OCI-LY3 (cell line): ENCODE results near the gene FOXR1.

Source experiments
- H2AFZ ChIP-seq: fragments of 200-600, 300-600 bp; shearing (Covaris generic); 2 replicates; pipeline ENCODE4 v1.6.0; 2014; ENCODE audit warnings: antibody characterized with exemption, low read depth, low read length
- H3K27ac ChIP-seq: fragments of 200-600, 300-600 bp; sonication (generic); 2 replicates; pipeline ENCODE4 v1.5.1; 2014; ENCODE audit warnings: mild to moderate bottlenecking, low read length, moderate library complexity, mixed read lengths
- H3K27me3 ChIP-seq: fragments of 200-600, 300-600 bp; sonication (generic); 2 replicates; pipeline ENCODE4 v1.6.1; 2014; ENCODE audit warnings: low read depth, low read length, mixed read lengths
- H3K36me3 ChIP-seq: fragments of 200-600, 300-600 bp; sonication (generic); replicated peaks from 2 replicates; pipeline ENCODE3; 2014; ENCODE audit warnings: low read depth, low read length, mixed read lengths
- H3K4me1 ChIP-seq: fragments of 300-600, 200-600 bp; sonication (generic); 2 replicates; pipeline ENCODE4 v1.6.1; 2014; ENCODE audit warnings: low read length, mixed read lengths
- H3K4me2 ChIP-seq: fragments of 200-600, 300-600 bp; sonication (generic); 2 replicates; pipeline ENCODE4 v1.6.1; 2014; ENCODE audit warnings: low read length, mixed read lengths
- H3K4me3 ChIP-seq: fragments of 300-600, 200-600 bp; sonication (generic); 2 replicates; pipeline ENCODE4 v1.5.1; 2014; ENCODE audit warnings: antibody characterized with exemption, mild to moderate bottlenecking, low read length, moderate library complexity
- H3K79me2 ChIP-seq: fragments of 300-600, 200-600 bp; shearing (Covaris generic); 2 replicates; pipeline ENCODE4 v1.6.1; 2014; ENCODE audit warnings: mild to moderate bottlenecking, low read length, mixed read lengths
- H3K9ac ChIP-seq: fragments of 300-600, 200-600 bp; shearing (Covaris generic); 2 replicates; pipeline ENCODE4 v1.6.0; 2014; ENCODE audit warnings: mild to moderate bottlenecking, low read length, moderate library complexity
- H3K9me3 ChIP-seq: fragments of 200-600, 300-600 bp; shearing (Covaris generic); 2 replicates; pipeline ENCODE4 v1.6.1; 2014; ENCODE audit warnings: low read length, mixed read lengths; ENCODE audit not compliant: insufficient read depth
- H4K20me1 ChIP-seq: fragments of 200-600, 300-600 bp; sonication (generic); 2 replicates; pipeline ENCODE4 v1.6.1; 2016; ENCODE audit warnings: low read length, mixed read lengths; ENCODE audit not compliant: insufficient read depth
- EZH2phosphoT487 ChIP-seq: fragments of 200-600 bp; shearing (Covaris generic); IDR thresholded peaks from 2 replicates; pipeline ENCODE4 v1.6.1; 2018; ENCODE audit warnings: antibody characterized with exemption, mixed run types, low read depth
- TF ChIP-seq, protein P1 (sequence below): fragments of 200-600, 300-600 bp; sonication (generic); IDR thresholded peaks from 2 replicates; pipeline ENCODE4 v1.5.1; 2014; ENCODE audit warnings: antibody characterized with exemption, low read length, low read depth

FOXR1 gene

DNA sequence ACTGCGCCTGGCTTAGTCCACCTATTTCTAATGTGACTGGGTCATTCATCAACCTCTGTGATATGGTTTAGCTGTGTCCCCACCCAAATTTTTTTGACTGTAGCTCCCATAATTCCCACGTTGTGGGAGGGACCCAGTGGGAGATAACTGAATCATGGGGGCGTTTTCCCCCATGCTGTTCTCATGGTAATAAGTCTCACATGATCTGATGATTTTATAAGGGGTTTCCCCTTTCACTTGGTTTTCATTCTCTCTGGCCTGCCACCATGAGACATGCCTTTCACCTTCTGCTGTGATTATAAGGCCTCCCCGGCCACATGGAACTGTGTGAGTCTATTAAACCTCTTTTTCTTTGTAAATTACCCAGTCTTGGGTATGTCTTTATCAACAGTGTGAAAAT, 35.1 kb downstream of the FOXR1 start:
- no peak overlapping the region for H3K9ac ChIP-seq
- H3K4me3 ChIP-seq = no peak overlapping the region
- peaks cover 18% of the 10 kb centered on the region for H3K36me3 ChIP-seq
- H3K27ac ChIP-seq = no peak overlapping the region
- no peaks in the 10 kb centered on the region for H3K79me2 ChIP-seq
- H4K20me1 ChIP-seq = no peaks in the 10 kb centered on the region
- no peak overlapping the region for H2AFZ ChIP-seq
- no peak for TF ChIP-seq EZH2phosphoT487
- TF ChIP-seq, protein P1, sequence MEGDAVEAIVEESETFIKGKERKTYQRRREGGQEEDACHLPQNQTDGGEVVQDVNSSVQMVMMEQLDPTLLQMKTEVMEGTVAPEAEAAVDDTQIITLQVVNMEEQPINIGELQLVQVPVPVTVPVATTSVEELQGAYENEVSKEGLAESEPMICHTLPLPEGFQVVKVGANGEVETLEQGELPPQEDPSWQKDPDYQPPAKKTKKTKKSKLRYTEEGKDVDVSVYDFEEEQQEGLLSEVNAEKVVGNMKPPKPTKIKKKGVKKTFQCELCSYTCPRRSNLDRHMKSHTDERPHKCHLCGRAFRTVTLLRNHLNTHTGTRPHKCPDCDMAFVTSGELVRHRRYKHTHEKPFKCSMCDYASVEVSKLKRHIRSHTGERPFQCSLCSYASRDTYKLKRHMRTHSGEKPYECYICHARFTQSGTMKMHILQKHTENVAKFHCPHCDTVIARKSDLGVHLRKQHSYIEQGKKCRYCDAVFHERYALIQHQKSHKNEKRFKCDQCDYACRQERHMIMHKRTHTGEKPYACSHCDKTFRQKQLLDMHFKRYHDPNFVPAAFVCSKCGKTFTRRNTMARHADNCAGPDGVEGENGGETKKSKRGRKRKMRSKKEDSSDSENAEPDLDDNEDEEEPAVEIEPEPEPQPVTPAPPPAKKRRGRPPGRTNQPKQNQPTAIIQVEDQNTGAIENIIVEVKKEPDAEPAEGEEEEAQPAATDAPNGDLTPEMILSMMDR = no peak
- no peaks in the 10 kb centered on the region for H3K4me1 ChIP-seq
- no peaks in the 10 kb centered on the region for H3K27me3 ChIP-seq
- H3K9me3 ChIP-seq = no peaks in the 10 kb centered on the region
- H3K4me2 ChIP-seq = no peak overlapping the region

DNA sequence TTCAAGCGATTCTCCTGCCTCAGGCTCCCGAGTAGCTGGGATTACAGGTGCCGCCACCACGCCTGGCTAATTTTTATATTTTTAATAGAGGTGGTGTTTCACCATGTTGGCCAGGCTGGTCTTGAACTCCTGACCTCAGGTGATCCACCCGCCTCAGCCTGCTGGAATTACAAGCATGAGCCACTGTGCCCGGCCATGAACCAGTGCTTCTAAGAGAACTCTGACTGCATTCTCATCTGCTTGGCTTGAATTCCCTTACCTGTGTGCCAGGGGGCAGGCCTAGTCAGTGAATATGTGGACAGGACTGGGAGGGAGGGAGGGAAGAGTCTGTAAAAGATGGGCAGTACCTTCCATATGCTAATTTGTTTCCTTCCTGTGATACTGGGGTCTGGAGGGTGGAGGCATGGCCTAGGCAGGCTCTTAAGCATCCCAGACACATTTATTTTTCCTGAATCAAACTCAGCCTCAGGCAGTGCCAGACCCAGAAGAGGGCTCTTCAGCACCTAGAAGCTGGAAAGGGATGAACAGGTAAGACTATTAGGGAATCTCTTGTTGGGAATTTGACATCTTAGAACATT, 40.0 kb downstream of the FOXR1 start:
- Histone ChIP-seq H3K4me2 (no peak overlapping the region), H3K27ac (no peak overlapping the region), H3K9me3 (no peaks in the 10 kb centered on the region), H3K27me3 (no peaks in the 10 kb centered on the region), H4K20me1 (no peaks in the 10 kb centered on the region), H3K79me2 (peaks cover 23% of the 10 kb centered on the region), H3K36me3 (peaks cover 55% of the 10 kb centered on the region), H2AFZ (no peak overlapping the region), H3K4me3 (no peak overlapping the region), H3K4me1 (peaks cover 2% of the 10 kb centered on the region), H3K9ac (no peak overlapping the region)
- TF ChIP-seq EZH2phosphoT487 = no peak
- TF ChIP-seq, protein P1 = no peak

DNA sequence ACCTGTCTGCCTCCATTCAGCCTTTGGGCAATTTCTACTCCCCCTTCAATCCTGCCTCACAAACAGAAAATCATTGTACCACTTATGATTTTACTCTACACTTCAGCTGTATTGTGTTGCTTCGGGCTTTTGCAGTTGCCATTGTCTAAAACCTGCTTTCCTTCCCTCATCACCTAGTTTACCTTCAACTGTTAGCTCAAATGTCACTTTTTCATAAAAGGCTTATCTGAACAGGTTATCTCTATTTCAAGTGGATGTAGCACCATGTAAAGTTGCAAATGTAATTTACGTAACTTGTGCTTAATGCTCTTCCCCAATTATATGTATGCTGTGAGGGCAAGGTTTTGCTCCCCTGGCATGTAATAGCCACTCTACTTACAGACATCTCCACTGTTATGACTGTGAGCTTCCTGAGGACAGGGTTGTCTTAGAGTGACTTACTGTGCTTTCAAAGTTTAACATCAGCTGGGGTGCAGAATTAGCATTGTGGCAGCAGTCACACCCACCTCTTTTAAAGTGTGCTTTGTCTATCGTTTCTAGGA, 41.1 kb downstream of the FOXR1 start:
- Histone ChIP-seq H3K4me1 (peaks cover 8% of the 10 kb centered on the region), H2AFZ (no peak overlapping the region), H3K36me3 (peaks cover 60% of the 10 kb centered on the region), H4K20me1 (no peaks in the 10 kb centered on the region), H3K79me2 (peaks cover 34% of the 10 kb centered on the region), H3K27ac (no peak overlapping the region; the same call in 1 of the 2 replicates), H3K27me3 (no peaks in the 10 kb centered on the region), H3K9ac (no peak overlapping the region), H3K4me2 (no peak overlapping the region), H3K4me3 (no peak overlapping the region), H3K9me3 (no peaks in the 10 kb centered on the region)
- no peak for TF ChIP-seq EZH2phosphoT487
- TF ChIP-seq, protein P1 = no peak

DNA sequence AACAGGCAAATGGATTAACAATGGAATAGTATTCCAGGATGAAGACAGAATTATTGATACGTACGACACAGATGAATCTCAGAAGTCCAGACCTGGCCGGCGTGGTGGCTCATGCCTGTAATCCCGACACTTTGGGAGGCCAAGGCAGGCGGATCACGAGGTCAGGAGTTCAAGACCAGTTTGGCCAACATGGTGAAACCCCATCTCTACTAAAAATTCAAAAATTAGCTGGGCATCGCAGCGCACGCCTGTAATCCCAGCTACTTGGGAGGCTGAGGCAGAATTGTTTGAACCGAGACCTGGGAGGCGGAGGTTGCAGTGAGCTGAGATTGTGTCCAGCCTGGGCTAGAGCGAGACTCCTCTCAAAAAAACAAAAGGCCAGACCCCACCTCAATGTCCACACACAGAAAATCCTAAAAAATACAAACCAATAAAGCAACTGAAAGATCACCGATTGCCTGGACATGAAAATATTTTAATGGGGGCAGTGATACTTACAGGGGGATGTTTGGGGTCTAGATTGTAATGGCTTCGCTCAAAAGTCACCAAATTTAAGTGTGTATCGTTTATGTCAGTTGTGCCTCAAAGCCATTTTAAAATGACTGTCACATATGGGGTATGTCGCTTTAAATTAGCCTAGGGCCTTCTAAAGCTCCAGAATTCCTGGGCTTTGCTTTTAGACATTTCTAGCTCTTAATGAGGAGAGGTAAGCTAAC, 42.8 kb downstream of the FOXR1 start:
- H3K4me3 ChIP-seq = no peak overlapping the region
- no peak overlapping the region for H3K27ac ChIP-seq
- no peaks in the 10 kb centered on the region for H3K27me3 ChIP-seq

More for the DNA sequence above, 42.8 kb downstream of the FOXR1 start:
- peaks cover 47% of the 10 kb centered on the region for H3K79me2 ChIP-seq
- no peak overlapping the region for H3K9ac ChIP-seq
- no peak for TF ChIP-seq EZH2phosphoT487
- TF ChIP-seq, protein P1 = no peak
- no peaks in the 10 kb centered on the region for H4K20me1 ChIP-seq
- no peak overlapping the region for H2AFZ ChIP-seq
- H3K36me3 ChIP-seq = peaks cover 61% of the 10 kb centered on the region
- no peaks in the 10 kb centered on the region for H3K9me3 ChIP-seq
- H3K4me1 ChIP-seq = peaks cover 8% of the 10 kb centered on the region
- H3K4me2 ChIP-seq = no peak overlapping the region
